PC-9 (cell line): Measurements from ENCODE around the gene ZC3HAV1.

Experiments
- CTCF ChIP-seq: fragments of 200-600 bp; sonication (generic); conservative IDR thresholded peaks from 2 replicates; pipeline ENCODE4 v1.6.1; 2017; ENCODE audit warnings: mixed run types, antibody characterized with exemption, mild to moderate bottlenecking, moderate library complexity
- EZH2 ChIP-seq: fragments of 200-600 bp; sonication (generic); IDR thresholded peaks from 2 replicates; pipeline ENCODE4 v1.8.0; 2017; ENCODE audit warnings: antibody characterized with exemption, low read depth

DNA sequence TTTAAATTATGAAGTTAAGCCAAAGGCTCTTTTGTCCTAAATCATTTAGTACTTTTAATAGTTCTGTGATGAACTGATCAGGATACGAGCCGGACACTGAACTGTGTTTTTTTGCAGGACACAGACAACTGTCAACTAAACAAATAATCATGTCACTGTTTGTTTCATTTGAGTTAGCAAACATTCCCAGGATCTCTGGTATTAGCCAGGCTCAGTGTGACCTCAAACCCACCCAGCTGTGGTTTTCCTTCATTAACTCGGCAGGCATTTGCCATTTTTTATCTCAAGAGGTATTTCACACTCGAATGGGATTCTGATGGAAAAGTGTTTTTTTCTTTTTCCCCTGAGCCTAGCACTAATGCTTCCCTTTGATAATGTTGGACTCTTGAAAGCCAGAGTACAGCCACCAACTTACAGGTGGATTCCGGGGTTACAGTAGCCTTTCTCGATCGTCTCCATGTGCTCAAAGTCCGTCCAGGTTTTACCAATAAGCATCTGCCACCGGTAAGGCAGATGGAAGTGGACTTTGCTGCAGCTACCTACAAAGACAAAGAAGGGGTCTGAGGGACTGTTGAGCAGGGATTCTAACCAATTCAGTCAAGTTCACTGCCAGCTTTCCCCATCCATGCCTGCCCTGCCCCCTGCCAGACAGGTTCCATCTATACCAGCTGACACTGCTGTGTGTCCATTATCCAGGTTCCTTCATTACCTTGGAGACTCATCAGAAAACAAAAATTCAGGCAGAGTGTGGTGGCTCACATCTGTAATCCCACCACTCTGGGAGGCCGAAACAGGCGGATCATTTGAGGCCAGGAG, 33.4 kb downstream of the ZC3HAV1 start:
- TF ChIP-seq EZH2 (no peak), CTCF (no peak)
